ENCODE measurements around the gene LMTK3. TPM values are rescaled to one million over a fixed set of nuclear protein-coding genes. Genes with fewer than 3 reads are reported as not detected.

LMTK3 gene
- total and polyA plus RNA-seq, 2 of the 4 experiments (the other 2 are of a cell fraction), result 0.18 to 0.87 TPM

GRCh38 chr19:48513289-48514122, 1.9 kb upstream of the LMTK3 start:
- Histone ChIP-seq H3K9me1 (ENCODE audit: insufficient read depth, low read length) (no peaks in the 10 kb centered on the region), H2BK20ac (ENCODE audit: low read depth, low read length) (no peak overlapping the region), H3K23ac (ENCODE audit: low read depth, low read length) (no peak overlapping the region), H3K14ac (replicated peaks; ENCODE audit: low read depth, low read length) (no peak overlapping the region; the same call in 1 of the 2 replicates), H3K4me3 (ENCODE audit: insufficient read depth, low read depth, low read length) (peak overlapping the region; percentile 57), H2BK120ac (ENCODE audit: low read depth, low read length) (no peak overlapping the region), H3K27me3 (ENCODE audit: control insufficient read depth, insufficient read depth, low read length) (peaks cover 17% of the 10 kb centered on the region), H3K18ac (ENCODE audit: low read depth, low read length) (no peak overlapping the region; the same call in 1 of the 2 replicates), H4K20me1 (ENCODE audit: insufficient read depth, low read length) (no peaks in the 10 kb centered on the region), H3K79me1 (ENCODE audit: low read depth in 1 of 2, low read length in 2 of 2) (no peaks in the 10 kb centered on the region), H3K36me3 (ENCODE audit: control insufficient read depth, insufficient read depth, low read length) (no peaks in the 10 kb centered on the region), H4K91ac (ENCODE audit: insufficient read depth, low read depth, low read length) (no peak overlapping the region; the same call in 1 of the 2 replicates), H3K56ac (ENCODE audit: extremely low read depth, insufficient read depth, low read length) (no peak overlapping the region), H3K4ac (ENCODE audit: low read depth, low read length) (no peak overlapping the region), H4K5ac (ENCODE audit: low read depth, low read length) (peak overlapping the region; percentile 54; the same call in 1 of the 2 replicates), H3K4me1 (ENCODE audit: control insufficient read depth, insufficient read depth, low read length) (no peaks in the 10 kb centered on the region), H3K4me2 (ENCODE audit: low read depth, low read length) (peak overlapping the region; percentile 83), H2BK5ac (ENCODE audit: low read depth, low read length, poor library complexity, severe bottlenecking) (no peak overlapping the region), H2BK15ac (ENCODE audit: low read depth, low read length) (no peak overlapping the region), H2AK5ac (ENCODE audit: low read depth, low read length) (no peak overlapping the region), H4K8ac (ENCODE audit: low read depth in 2 of 2, low read length in 2 of 2) (peak overlapping the region; percentile 60 to 92; a peak in 3 of 4 replicates), H2AFZ (replicated peaks; ENCODE audit: low read length, poor library complexity) (peak overlapping the region; percentile 96), H2AK9ac (replicated peaks; ENCODE audit: low read depth, low read length, poor library complexity) (peak overlapping the region; percentile 69), H3K9me3 (ENCODE audit: control insufficient read depth, insufficient read depth, low read length) (no peaks in the 10 kb centered on the region), H3K9ac (ENCODE audit: low read depth, low read length) (peak overlapping the region; percentile 41), H3K27ac (ENCODE audit: insufficient read depth, low read length) (peak overlapping the region; percentile 13; the same call in 1 of the 2 replicates)
- dilution Hi-C loops (cut with HindIII; ENCODE audit: low sequenced_read_pairs, unreplicated experiment), result no loop called here
- no TSS peak for BruUV-seq (replicated peaks)
- intact Hi-C loops (cut with micrococcal nuclease), result loop anchor here (5.0 kb wide), 1 partner anchor 39 kb away; the partner anchor contains the start of gene SULT2B1
- DNase-seq (peak; percentile 64), ATAC-seq (ENCODE audit: low read depth) (peak; percentile 87)
- no peak for TF ChIP-seq MAZ (IDR thresholded peaks at IDR 0.05; ENCODE audit: borderline replicate concordance, low read depth, low read length)
- TF ChIP-seq MXI1 (IDR thresholded peaks at IDR 0.05; ENCODE audit: borderline replicate concordance, low read depth, low read length), result no peak
- TF ChIP-seq FOS (IDR thresholded peaks at IDR 0.05; ENCODE audit: low read depth, low read length), result no peak
- no peak for TF ChIP-seq CTCF (conservative IDR thresholded peaks at IDR 0.05; ENCODE audit: low read depth, low read length)
- no peak for TF ChIP-seq CHD1 (IDR thresholded peaks at IDR 0.05; ENCODE audit: low read depth, low read length)
- no peak for TF ChIP-seq MAFK (IDR thresholded peaks at IDR 0.05; ENCODE audit: low read depth, low read length)
- TF ChIP-seq ELK1 (IDR thresholded peaks at IDR 0.05; ENCODE audit: borderline replicate concordance, low read depth, low read length), result no peak
- no peak for TF ChIP-seq RAD21 (IDR thresholded peaks at IDR 0.05; ENCODE audit: low read length)
- TF ChIP-seq USF2 (IDR thresholded peaks at IDR 0.05; ENCODE audit: low read depth, low read length), result no peak
- WGBS, 2 experiments (ENCODE audit: extremely low coverage in 2 of 2, insufficient read length in 1 of 2), result 1% methylated on average over 12 of the region's 54 CpGs; no CpG with 5 or more reads in 1 of the 2 experiments
- in situ Hi-C loops (cut with MboI; ENCODE audit: low sequenced_read_pairs), result no loop called here
- ChIA-PET CTCF (interaction anchor here (0.5 kb wide), 1 partner anchor 158 kb away, joined by 3 read pairs; no protein-coding TSS in a partner anchor), POLR2A (ENCODE audit: unreplicated experiment) (interaction anchor here (0.8 kb wide), 1 partner anchor 154 kb away, joined by 3 read pairs; no protein-coding TSS in a partner anchor)

Measured in IMR-90 (cell line).